GM10266 (cell line): ENCODE measurements around the gene MME.

Experiments used
- DNase-seq: peaks from one replicate; pipeline ENCODE4 v3.0.0; 2012; ENCODE audit errors: extremely low spot score
- TF ChIP-seq, protein P1 (sequence below): IDR thresholded peaks from 2 replicates; pipeline ENCODE4 v1.5.1; 2012; ENCODE audit warnings: mild to moderate bottlenecking, low read depth; ENCODE audit not compliant: control insufficient read depth, insufficient read depth; ENCODE audit errors: missing control alignments

MME gene

DNA sequence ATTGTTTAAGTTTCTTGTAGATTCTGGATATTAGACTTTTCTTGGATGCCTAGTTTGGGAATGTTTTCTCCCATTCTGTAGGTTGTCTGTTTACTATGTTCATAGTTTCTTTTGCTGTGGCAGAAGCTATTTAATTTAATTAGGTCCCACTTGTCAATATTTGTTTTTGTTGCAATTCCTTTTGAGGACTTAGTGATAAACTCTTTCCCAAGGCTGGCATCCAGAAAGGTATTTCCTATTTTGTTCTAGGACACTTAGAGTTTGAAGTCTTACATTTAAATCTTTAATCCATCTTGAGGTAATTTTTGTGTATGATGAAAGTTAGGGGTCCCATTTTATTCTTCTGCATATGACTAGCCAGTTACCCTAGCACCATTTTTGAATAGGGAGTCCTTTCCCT, 54.9 kb downstream of the MME start:
- TF ChIP-seq, protein P1, sequence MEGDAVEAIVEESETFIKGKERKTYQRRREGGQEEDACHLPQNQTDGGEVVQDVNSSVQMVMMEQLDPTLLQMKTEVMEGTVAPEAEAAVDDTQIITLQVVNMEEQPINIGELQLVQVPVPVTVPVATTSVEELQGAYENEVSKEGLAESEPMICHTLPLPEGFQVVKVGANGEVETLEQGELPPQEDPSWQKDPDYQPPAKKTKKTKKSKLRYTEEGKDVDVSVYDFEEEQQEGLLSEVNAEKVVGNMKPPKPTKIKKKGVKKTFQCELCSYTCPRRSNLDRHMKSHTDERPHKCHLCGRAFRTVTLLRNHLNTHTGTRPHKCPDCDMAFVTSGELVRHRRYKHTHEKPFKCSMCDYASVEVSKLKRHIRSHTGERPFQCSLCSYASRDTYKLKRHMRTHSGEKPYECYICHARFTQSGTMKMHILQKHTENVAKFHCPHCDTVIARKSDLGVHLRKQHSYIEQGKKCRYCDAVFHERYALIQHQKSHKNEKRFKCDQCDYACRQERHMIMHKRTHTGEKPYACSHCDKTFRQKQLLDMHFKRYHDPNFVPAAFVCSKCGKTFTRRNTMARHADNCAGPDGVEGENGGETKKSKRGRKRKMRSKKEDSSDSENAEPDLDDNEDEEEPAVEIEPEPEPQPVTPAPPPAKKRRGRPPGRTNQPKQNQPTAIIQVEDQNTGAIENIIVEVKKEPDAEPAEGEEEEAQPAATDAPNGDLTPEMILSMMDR, result no peak
- no peak for DNase-seq

- no peak for DNase-seq
Measured at GRCh38 chr3:155138677-155139076, 58.6 kb downstream of the MME start.

DNA sequence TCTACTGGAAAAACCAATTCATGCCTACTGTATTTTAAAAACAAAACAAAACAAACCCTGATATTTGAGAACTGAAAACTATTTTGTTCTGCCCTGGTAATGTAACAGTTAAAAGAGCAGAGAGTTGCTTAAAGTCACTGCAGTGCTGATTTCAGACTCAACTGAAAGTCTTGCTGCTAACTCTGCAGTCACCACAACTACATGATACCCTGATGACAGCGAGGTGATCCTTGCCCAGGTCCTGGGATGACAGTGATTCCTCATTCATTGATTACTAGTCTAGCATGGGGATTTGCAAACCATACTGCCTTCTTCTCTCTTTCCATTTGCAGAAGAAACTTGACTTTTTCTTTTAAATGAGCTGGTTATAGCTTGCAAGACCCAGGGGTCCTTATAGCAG, 67.5 kb downstream of the MME start:
- no peak for DNase-seq
- TF ChIP-seq, protein P1, result no peak

More at GRCh38 chr3:155138677-155139076, 58.6 kb downstream of the MME start:
- TF ChIP-seq, protein P1, result no peak

- no peak for DNase-seq
- TF ChIP-seq, protein P1, result no peak
Measured at GRCh38 chr3:155149494-155149893, 69.4 kb downstream of the MME start.

DNA sequence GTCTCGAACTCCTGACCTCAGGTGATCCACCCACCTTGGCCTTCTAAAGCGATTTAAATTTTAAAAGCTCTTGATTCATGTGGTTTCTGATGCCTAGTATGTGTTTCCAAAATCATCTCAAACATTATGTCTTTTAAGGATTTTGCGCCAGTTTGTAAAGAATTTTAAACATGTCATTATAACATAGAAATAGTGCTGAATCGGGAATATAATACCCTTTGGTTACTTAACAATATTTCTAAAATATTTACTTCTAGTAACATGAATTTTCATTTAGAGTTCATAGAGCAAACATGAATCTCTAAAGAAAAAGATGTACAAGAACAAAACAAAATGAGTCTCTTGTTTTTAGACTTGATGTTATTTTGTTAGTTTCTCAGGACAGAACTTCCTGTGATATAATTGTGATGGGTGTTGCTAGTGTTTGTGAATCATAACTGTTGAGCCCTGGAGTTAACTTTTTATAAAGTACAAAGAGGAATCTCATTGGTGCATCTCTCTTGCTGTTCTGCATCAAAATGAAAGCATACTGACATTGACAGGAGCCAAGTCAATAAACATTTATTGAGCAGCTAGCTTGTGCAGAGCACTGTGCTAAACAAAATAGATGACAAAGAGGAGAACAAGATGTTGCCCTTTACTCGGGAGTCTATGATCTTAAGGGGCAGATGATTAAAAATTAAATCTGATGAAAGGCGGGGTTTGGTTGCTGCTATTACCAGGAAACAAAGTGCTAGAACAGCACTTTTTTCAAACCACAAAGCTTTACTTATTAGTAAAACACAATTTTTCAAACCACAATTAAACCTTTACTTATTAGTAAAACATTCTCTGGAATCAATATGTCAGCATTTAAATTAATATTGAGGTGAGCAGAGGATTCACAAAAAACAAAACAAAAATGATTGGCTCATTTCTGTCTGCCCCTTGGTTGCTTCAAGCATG, 73.4 kb downstream of the MME start:
- no peak for DNase-seq
- TF ChIP-seq, protein P1, result no peak

DNA sequence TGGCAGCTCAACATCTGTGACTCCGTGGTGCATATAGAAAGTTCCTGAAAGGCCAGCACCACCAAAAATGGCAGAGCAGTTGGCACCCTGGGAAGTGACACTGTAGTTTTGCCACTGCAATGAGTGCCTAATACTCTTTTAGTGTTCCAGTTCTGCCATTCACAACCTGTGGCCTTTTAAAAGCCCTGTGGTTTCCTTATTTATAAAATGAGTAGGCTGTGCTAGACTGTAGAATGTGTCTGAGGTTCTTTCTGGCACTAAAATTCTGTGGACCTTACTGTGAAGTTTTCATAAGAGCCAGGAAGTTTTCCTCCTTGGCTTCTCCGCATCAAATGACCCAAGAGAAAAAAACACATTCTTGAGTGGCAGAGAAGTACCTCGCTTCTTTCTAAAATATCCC, 74.1 kb downstream of the MME start:
- DNase-seq, result no peak
- TF ChIP-seq, protein P1, result no peak
